ENCODE measurements around the gene OR10A4. TPM values are rescaled to one million over a fixed set of nuclear protein-coding genes. Genes with fewer than 3 reads are reported as not detected.

Gene OR10A4
- total and polyA plus RNA-seq, 2 of the 4 experiments (the other 2 are of a cell fraction), result not detected

- peak overlapping the region; percentile 48 for H3K23ac ChIP-seq (ENCODE audit: low read depth, low read length)
- H3K9ac ChIP-seq (ENCODE audit: low read depth, low read length), result peak overlapping the region; percentile 58
- H3K36me3 ChIP-seq (ENCODE audit: control insufficient read depth, insufficient read depth, low read length), result no peaks in the 10 kb centered on the region
- CTCF ChIA-PET, result interaction anchor here (0.7 kb wide), 2 partner anchors 103 to 1533 kb away, joined by 3 to 7 read pairs; no protein-coding TSS in a partner anchor
- H2BK120ac ChIP-seq (ENCODE audit: low read depth, low read length), result no peak overlapping the region
- H2BK5ac ChIP-seq (ENCODE audit: low read depth, low read length, poor library complexity, severe bottlenecking), result peak overlapping the region; percentile 53
- no peaks in the 10 kb centered on the region for H3K27me3 ChIP-seq (ENCODE audit: control insufficient read depth, insufficient read depth, low read length)
- no peak overlapping the region for H3K56ac ChIP-seq (ENCODE audit: extremely low read depth, insufficient read depth, low read length)
- peaks cover 6 to 10% of the 10 kb centered on the region in 2 experiments for H3K79me1 ChIP-seq (ENCODE audit: low read depth in 1 of 2, low read length in 2 of 2)
- peak overlapping the region; percentile 62 for H3K4me2 ChIP-seq (ENCODE audit: low read depth, low read length)
- H2AFZ ChIP-seq (replicated peaks; ENCODE audit: low read length, poor library complexity), result peak overlapping the region; percentile 99
- peak overlapping the region; percentile 49 for H3K4ac ChIP-seq (ENCODE audit: low read depth, low read length)
- DNase-seq (no peak), ATAC-seq (ENCODE audit: low read depth) (peak; percentile 63)
- POLR2A ChIA-PET (ENCODE audit: unreplicated experiment), result interaction anchor here (0.5 kb wide), 1 partner anchor 1805 kb away, joined by 4 read pairs; no protein-coding TSS in a partner anchor
- H3K18ac ChIP-seq (ENCODE audit: low read depth, low read length), result no peak overlapping the region
- H2BK15ac ChIP-seq (ENCODE audit: low read depth, low read length), result no peak overlapping the region
- H3K9me1 ChIP-seq (ENCODE audit: insufficient read depth, low read length), result no peaks in the 10 kb centered on the region
- BruUV-seq (replicated peaks), result TSS peak; percentile 16
- peak overlapping the region; percentile 77 for H2AK9ac ChIP-seq (replicated peaks; ENCODE audit: low read depth, low read length, poor library complexity)
- peak overlapping the region; percentile 65 for H3K4me3 ChIP-seq (ENCODE audit: insufficient read depth, low read depth, low read length)
- no peak overlapping the region for H2AK5ac ChIP-seq (ENCODE audit: low read depth, low read length)
- in situ Hi-C loops (cut with MboI; ENCODE audit: low sequenced_read_pairs), result no loop called here
- no peak overlapping the region for H4K91ac ChIP-seq (ENCODE audit: insufficient read depth, low read depth, low read length)
- peak overlapping the region in 1 of 2 experiments; percentile 83; a peak in 2 of 4 replicates for H4K8ac ChIP-seq (ENCODE audit: low read depth in 2 of 2, low read length in 2 of 2)
- WGBS, 2 experiments (ENCODE audit: extremely low coverage in 2 of 2, insufficient read length in 1 of 2), result 35 to 100% methylated on average over 1 to 3 of the region's 11 CpGs
- intact Hi-C loops (cut with micrococcal nuclease), result loop anchor here (2.0 kb wide), 1 partner anchor 94 kb away; the partner anchor contains the start of genes NLRP14 and ZNF214
- H4K5ac ChIP-seq (ENCODE audit: low read depth, low read length), result no peak overlapping the region
- no peak overlapping the region for H2BK20ac ChIP-seq (ENCODE audit: low read depth, low read length)
- no peaks in the 10 kb centered on the region for H4K20me1 ChIP-seq (ENCODE audit: insufficient read depth, low read length)
- H3K4me1 ChIP-seq (ENCODE audit: control insufficient read depth, insufficient read depth, low read length), result no peaks in the 10 kb centered on the region
- H3K9me3 ChIP-seq (ENCODE audit: control insufficient read depth, insufficient read depth, low read length), result no peaks in the 10 kb centered on the region
- peak overlapping the region; percentile 26; the same call in 1 of the 2 replicates for H3K27ac ChIP-seq (ENCODE audit: insufficient read depth, low read length)
- peak overlapping the region; percentile 91 for H3K14ac ChIP-seq (replicated peaks; ENCODE audit: low read depth, low read length)
- dilution Hi-C loops (cut with HindIII; ENCODE audit: low sequenced_read_pairs, unreplicated experiment), result no loop called here
- TF ChIP-seq CEBPB (IDR thresholded peaks at IDR 0.05; ENCODE audit: low read depth, low read length) (no peak), RFX5 (IDR thresholded peaks at IDR 0.05; ENCODE audit: low read depth, low read length) (no peak), RAD21 (IDR thresholded peaks at IDR 0.05; ENCODE audit: low read length) (no peak), CTCF (conservative IDR thresholded peaks at IDR 0.05; ENCODE audit: low read depth, low read length) (no peak), USF2 (IDR thresholded peaks at IDR 0.05; ENCODE audit: low read depth, low read length) (no peak), MAFK (IDR thresholded peaks at IDR 0.05; ENCODE audit: low read depth, low read length) (no peak), BHLHE40 (IDR thresholded peaks at IDR 0.05; ENCODE audit: low read depth, low read length) (no peak), RCOR1 (IDR thresholded peaks at IDR 0.05; ENCODE audit: insufficient replicate concordance, low read length) (no peak), CHD1 (IDR thresholded peaks at IDR 0.05; ENCODE audit: low read depth, low read length) (no peak), ELK1 (IDR thresholded peaks at IDR 0.05; ENCODE audit: borderline replicate concordance, low read depth, low read length) (no peak), FOS (IDR thresholded peaks at IDR 0.05; ENCODE audit: low read depth, low read length) (no peak), MXI1 (IDR thresholded peaks at IDR 0.05; ENCODE audit: borderline replicate concordance, low read depth, low read length) (no peak), MAZ (IDR thresholded peaks at IDR 0.05; ENCODE audit: borderline replicate concordance, low read depth, low read length) (no peak), NFE2L2 (IDR thresholded peaks at IDR 0.05; ENCODE audit: low read depth, low read length) (no peak), POLR2A (IDR thresholded peaks at IDR 0.05; ENCODE audit: low read depth, low read length) (no peak)
Measured at GRCh38 chr11:6927030-6927617, 50.7 kb downstream of the OR10A4 start.

Data from IMR-90 (cell line).